ENCODE data around the gene DBH.

The DBH gene

GRCh38 chr9:133685653-133686609, 49.8 kb downstream of the DBH start:
- H2AFZ ChIP-seq (ENCODE audit: low read length), result no peak overlapping the region
- TF ChIP-seq, protein P1, sequence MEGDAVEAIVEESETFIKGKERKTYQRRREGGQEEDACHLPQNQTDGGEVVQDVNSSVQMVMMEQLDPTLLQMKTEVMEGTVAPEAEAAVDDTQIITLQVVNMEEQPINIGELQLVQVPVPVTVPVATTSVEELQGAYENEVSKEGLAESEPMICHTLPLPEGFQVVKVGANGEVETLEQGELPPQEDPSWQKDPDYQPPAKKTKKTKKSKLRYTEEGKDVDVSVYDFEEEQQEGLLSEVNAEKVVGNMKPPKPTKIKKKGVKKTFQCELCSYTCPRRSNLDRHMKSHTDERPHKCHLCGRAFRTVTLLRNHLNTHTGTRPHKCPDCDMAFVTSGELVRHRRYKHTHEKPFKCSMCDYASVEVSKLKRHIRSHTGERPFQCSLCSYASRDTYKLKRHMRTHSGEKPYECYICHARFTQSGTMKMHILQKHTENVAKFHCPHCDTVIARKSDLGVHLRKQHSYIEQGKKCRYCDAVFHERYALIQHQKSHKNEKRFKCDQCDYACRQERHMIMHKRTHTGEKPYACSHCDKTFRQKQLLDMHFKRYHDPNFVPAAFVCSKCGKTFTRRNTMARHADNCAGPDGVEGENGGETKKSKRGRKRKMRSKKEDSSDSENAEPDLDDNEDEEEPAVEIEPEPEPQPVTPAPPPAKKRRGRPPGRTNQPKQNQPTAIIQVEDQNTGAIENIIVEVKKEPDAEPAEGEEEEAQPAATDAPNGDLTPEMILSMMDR (IDR thresholded peaks at IDR 0.05; ENCODE audit: low read length), result no peak
- TF ChIP-seq EZH2phosphoT487 (IDR thresholded peaks at IDR 0.05; ENCODE audit: low read length), result no peak
- no peak for TF ChIP-seq EZH2 (optimal IDR thresholded peaks at IDR 0.05; ENCODE audit: low read depth, low read length)
- no peaks in the 10 kb centered on the region for H3K9me2 ChIP-seq (replicated peaks; ENCODE audit: insufficient read depth, low read length)
- no peaks in the 10 kb centered on the region for H3F3A ChIP-seq (ENCODE audit: insufficient read depth, low read length)
- no peaks in the 10 kb centered on the region for H3K4me1 ChIP-seq (ENCODE audit: low read length)
- no peak overlapping the region for H3K9ac ChIP-seq (ENCODE audit: low read length)
- H3K4me2 ChIP-seq (ENCODE audit: low read depth, low read length), result no peak overlapping the region
- no peak overlapping the region for H3K27ac ChIP-seq (ENCODE audit: low read length)
- H3K27me3 ChIP-seq (replicated peaks; ENCODE audit: insufficient read depth, low read length), result peaks cover 96% of the 10 kb centered on the region
- no peak for DNase-seq
- no peaks in the 10 kb centered on the region for H4K20me1 ChIP-seq (ENCODE audit: insufficient read depth, low read length)
- H3K4me3 ChIP-seq (ENCODE audit: low read length), result no peak overlapping the region
- H3K36me3 ChIP-seq (replicated peaks; ENCODE audit: insufficient read depth, low read length), result no peaks in the 10 kb centered on the region
- H3K9me3 ChIP-seq (replicated peaks; ENCODE audit: insufficient read depth, low read length), result no peaks in the 10 kb centered on the region
- no peaks in the 10 kb centered on the region for H3K79me2 ChIP-seq (ENCODE audit: low read length)

DNA sequence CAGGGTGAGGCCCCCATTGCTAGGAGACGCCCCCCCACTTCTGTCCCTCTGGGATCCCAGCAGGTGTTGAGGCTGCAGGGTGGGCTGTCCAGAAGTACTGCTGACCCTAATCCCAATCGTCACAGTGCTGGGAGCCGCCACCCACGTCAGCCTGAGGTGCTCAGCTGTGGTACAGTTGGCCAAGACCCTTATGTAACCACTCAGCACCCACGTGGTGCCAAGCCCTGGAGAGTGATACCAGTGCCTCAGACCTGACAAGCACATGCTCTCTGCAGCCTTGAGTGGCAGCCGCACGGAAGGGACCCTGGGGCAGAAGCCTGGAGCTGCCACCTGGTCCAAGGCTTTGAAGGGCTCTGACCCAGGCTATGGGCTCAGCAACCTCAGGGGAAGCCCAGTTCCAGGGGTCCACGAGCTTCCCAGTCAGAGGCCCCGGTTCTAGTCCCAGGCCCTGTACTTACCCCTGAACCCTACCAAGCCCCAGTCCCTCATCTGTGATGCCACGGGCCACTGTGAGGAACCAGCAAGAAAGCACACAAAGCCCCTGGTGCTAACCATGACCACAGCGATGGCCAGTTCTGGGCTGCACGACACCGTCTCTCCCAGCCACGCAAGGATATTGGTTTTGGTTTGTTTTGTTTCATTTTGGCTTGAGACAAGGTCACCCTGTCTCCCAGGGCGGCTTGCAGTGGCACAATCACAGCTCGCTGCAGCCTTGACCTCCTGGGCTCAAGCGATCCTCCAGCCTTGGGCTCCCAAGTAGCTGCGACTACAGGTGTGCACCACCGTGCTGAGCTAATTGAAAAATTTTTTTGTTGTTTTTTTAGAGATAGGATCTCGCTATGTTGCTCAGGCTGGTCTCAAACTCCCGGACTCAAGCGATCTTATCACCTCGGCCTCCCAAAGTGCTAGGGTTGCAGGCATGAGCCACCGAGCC, 50.7 kb downstream of the DBH start:
- Histone ChIP-seq H3K4me3 (ENCODE audit: low read length) (no peak overlapping the region), H4K20me1 (ENCODE audit: insufficient read depth, low read length) (no peaks in the 10 kb centered on the region), H3K9me3 (replicated peaks; ENCODE audit: insufficient read depth, low read length) (no peaks in the 10 kb centered on the region), H3K9ac (ENCODE audit: low read length) (no peak overlapping the region), H3K4me1 (ENCODE audit: low read length) (no peaks in the 10 kb centered on the region), H3F3A (ENCODE audit: insufficient read depth, low read length) (no peaks in the 10 kb centered on the region), H3K36me3 (replicated peaks; ENCODE audit: insufficient read depth, low read length) (no peaks in the 10 kb centered on the region), H3K79me2 (ENCODE audit: low read length) (no peaks in the 10 kb centered on the region), H3K4me2 (ENCODE audit: low read depth, low read length) (no peak overlapping the region), H3K27me3 (replicated peaks; ENCODE audit: insufficient read depth, low read length) (peaks cover 96% of the 10 kb centered on the region), H3K27ac (ENCODE audit: low read length) (no peak overlapping the region), H2AFZ (ENCODE audit: low read length) (no peak overlapping the region), H3K9me2 (replicated peaks; ENCODE audit: insufficient read depth, low read length) (no peaks in the 10 kb centered on the region)
- TF ChIP-seq EZH2 (optimal IDR thresholded peaks at IDR 0.05; ENCODE audit: low read depth, low read length) (no peak), EZH2phosphoT487 (IDR thresholded peaks at IDR 0.05; ENCODE audit: low read length) (no peak)
- TF ChIP-seq, protein P1 (IDR thresholded peaks at IDR 0.05; ENCODE audit: low read length), result no peak
- DNase-seq, result no peak

DNA sequence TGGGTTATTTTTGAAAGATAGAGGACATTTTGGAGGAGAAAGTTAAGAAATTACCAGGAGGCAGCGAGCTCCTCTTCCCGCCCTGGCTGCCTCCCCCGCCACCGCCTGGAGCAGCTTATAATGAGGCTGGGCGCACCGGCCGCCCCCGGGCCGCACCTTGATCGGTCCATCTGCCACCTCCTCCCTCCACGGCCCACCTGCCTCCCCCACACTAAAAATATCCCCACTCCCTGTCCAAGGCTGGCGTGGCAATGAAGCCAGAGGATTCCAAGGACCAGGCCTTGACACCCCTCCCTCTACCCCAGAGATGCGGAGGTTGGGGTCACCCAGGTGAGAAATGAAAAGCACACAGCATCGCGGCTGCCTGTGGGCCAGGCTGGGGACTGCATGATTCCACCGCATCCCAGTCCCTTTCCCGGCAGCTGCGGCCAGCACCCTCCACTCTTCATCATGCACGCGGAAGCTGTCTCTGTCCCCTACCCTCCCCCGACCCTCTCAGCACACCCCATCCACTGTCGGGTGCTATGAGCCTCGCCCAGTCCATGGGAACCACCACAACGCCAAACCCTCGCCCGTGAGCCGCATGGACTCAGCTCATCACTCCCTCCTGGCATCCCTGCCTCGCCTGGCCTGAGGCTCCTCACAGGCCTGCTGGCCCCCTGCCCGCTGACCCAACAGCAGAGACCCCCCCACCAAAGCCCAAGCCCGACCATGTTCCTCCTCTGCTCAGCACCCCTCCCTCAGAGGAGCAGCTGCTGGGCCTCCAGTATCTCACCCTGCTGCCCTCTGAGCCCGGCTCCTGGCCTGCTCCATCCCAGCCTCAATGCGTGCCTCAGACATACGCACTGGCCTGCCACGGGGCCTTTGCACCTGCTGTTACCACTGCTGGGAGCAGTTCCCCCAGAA, 51.9 kb downstream of the DBH start:
- no peaks in the 10 kb centered on the region for H3K9me3 ChIP-seq (replicated peaks; ENCODE audit: insufficient read depth, low read length)
- DNase-seq, result no peak
- no peaks in the 10 kb centered on the region for H3K9me2 ChIP-seq (replicated peaks; ENCODE audit: insufficient read depth, low read length)
- no peak overlapping the region for H2AFZ ChIP-seq (ENCODE audit: low read length)
- peaks cover 98% of the 10 kb centered on the region for H3K27me3 ChIP-seq (replicated peaks; ENCODE audit: insufficient read depth, low read length)
- no peak overlapping the region for H3K27ac ChIP-seq (ENCODE audit: low read length)
- H4K20me1 ChIP-seq (ENCODE audit: insufficient read depth, low read length), result no peaks in the 10 kb centered on the region
- no peaks in the 10 kb centered on the region for H3K36me3 ChIP-seq (replicated peaks; ENCODE audit: insufficient read depth, low read length)
- H3K4me1 ChIP-seq (ENCODE audit: low read length), result no peaks in the 10 kb centered on the region
- H3K4me2 ChIP-seq (ENCODE audit: low read depth, low read length), result no peak overlapping the region
- no peak overlapping the region for H3K4me3 ChIP-seq (ENCODE audit: low read length)
- H3K79me2 ChIP-seq (ENCODE audit: low read length), result no peaks in the 10 kb centered on the region
- no peaks in the 10 kb centered on the region for H3F3A ChIP-seq (ENCODE audit: insufficient read depth, low read length)
- TF ChIP-seq, protein P1 (IDR thresholded peaks at IDR 0.05; ENCODE audit: low read length), result no peak
- no peak for TF ChIP-seq EZH2phosphoT487 (IDR thresholded peaks at IDR 0.05; ENCODE audit: low read length)
- no peak for TF ChIP-seq EZH2 (optimal IDR thresholded peaks at IDR 0.05; ENCODE audit: low read depth, low read length)
- H3K9ac ChIP-seq (ENCODE audit: low read length), result no peak overlapping the region
